ENCODE measurements around the gene ALS2CL.
"Not testable (repeated sequence)": the region's sequence is repeated elsewhere in the genome, so short reads cannot be mapped to it uniquely, and the experiment has no call there.

The ALS2CL gene, protein sequence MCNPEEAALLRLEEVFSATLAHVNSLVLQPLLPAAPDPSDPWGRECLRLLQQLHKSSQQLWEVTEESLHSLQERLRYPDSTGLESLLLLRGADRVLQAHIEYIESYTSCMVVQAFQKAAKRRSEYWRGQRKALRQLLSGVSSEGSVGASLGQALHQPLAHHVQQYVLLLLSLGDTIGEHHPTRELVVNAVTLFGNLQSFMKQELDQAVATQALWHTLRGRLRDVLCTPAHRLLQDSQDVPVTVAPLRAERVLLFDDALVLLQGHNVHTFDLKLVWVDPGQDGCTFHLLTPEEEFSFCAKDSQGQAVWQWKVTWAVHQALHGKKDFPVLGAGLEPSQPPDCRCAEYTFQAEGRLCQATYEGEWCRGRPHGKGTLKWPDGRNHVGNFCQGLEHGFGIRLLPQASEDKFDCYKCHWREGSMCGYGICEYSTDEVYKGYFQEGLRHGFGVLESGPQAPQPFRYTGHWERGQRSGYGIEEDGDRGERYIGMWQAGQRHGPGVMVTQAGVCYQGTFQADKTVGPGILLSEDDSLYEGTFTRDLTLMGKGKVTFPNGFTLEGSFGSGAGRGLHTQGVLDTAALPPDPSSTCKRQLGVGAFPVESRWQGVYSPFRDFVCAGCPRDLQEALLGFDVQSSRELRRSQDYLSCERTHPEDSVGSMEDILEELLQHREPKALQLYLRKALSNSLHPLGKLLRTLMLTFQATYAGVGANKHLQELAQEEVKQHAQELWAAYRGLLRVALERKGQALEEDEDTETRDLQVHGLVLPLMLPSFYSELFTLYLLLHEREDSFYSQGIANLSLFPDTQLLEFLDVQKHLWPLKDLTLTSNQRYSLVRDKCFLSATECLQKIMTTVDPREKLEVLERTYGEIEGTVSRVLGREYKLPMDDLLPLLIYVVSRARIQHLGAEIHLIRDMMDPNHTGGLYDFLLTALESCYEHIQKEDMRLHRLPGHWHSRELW

GRCh38 chr3:46693038-46693891, at the start of gene ALS2CL:
Gene ALS2CL (minus strand): TSS chr3:46693679. CDS start chr3:46689440, 4,239 bp downstream.
- peak; percentile 53 for DNase-seq (ENCODE audit: low spot score)

- no peak for DNase-seq (ENCODE audit: low spot score)
Observed at GRCh38 chr3:46742992-46743585, 49.6 kb upstream of the ALS2CL start.

GRCh38 chr3:46739565-46739964, 46.1 kb upstream of the ALS2CL start:
- not testable (repeated sequence) for DNase-seq (ENCODE audit: low spot score)

DNA sequence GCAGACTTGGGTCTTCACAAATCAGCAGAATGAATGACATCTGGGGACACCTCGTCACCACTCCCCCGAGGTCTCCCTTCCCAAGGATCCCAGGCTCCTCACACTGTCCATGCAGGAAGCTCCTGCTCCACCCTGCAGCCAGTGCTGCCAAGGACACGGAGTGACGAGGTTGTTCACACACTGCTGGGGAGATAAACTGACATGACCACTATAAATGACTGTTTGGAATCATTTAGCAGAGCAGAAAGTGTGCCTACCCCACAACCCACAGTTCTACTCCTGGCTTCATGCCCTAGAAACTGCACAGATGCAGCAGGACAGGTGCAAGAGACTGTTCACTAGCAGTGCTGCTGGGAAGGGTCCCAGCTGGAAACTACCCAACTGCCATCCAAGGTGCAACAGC, 43.9 kb upstream of the ALS2CL start:
- DNase-seq (ENCODE audit: low spot score), result no peak

- no peak for DNase-seq (ENCODE audit: low spot score)
Observed at GRCh38 chr3:46736006-46736872, 42.8 kb upstream of the ALS2CL start.

GRCh38 chr3:46734773-46735172, 41.3 kb upstream of the ALS2CL start:
- DNase-seq (ENCODE audit: low spot score), result no peak

DNA sequence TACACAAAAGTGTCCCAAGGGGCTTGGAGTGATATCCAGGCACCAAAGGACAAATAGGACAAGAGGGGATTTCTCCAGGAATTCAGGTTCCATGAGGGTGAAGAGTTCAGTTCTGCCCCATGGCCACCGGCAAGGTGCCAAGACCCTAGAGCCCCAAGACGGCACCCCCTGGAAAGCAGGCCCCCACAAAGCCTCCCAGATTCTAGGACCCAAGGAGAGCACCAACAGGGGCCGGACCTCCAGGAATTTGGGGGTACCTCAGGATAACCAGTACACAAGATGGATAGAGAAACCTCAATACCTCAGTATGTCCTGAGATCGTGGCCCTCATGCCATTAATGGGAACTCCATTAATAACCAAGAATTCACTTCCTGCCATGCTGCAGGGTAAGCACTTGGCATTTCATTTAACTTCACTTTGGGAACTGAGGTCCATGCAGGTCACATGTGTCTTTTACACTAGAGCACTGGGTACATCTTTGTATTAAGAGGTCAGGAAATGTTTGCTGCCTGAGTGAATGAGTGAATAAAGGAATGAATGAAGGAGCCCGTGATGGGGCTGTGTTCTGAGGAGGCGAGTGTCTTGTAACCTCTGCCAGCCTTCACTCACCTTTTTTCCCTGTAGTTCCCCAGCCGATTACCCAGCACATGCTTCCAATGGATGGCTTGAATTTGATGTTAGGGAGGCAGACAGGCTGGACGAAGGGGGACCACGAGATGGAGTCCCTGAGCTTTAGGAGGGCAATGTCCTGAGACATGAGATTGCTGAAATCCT, 39.7 kb upstream of the ALS2CL start:
- peak; percentile 16 for DNase-seq (ENCODE audit: low spot score)

GRCh38 chr3:46731795-46732194, 38.3 kb upstream of the ALS2CL start:
- DNase-seq (ENCODE audit: low spot score), result no peak

- DNase-seq (ENCODE audit: low spot score), result no peak
Observed at GRCh38 chr3:46730819-46731218, 37.3 kb upstream of the ALS2CL start.

- DNase-seq (ENCODE audit: low spot score), result peak; percentile 11
Observed at GRCh38 chr3:46729038-46729437, 35.6 kb upstream of the ALS2CL start.

DNA sequence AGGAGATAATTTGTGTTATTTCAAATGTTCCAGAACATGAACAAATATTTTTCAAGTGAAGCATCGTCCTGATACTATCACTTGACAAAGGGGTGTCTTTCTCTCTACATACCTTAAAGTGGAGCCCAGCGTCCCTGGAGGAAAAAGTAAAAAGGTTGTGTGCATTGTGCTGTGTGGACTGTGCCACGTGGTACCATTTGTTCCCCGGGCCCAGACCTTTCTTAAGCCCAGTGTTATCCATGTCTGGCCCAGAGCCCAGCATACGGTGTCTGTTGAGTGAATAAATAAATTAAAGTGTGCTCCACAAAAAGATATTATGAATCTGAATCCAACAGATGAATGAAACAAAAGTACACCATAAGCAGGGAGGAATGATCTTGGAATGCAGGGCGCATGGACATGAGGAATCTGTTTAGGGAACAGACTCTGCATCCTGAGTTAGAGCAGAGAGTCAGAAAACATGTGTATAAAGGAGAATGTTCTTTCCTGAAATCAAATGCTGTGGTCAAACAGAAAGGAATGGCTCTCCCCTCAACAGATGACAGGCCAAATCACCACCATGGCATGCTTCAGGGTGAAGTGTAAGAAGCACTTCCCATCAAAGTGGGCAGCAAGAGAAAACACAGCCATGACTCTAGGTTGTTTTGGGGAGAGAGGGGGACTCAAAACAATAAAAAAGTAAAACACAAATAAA, 32.3 kb upstream of the ALS2CL start:
- no peak for DNase-seq (ENCODE audit: low spot score)

DNA sequence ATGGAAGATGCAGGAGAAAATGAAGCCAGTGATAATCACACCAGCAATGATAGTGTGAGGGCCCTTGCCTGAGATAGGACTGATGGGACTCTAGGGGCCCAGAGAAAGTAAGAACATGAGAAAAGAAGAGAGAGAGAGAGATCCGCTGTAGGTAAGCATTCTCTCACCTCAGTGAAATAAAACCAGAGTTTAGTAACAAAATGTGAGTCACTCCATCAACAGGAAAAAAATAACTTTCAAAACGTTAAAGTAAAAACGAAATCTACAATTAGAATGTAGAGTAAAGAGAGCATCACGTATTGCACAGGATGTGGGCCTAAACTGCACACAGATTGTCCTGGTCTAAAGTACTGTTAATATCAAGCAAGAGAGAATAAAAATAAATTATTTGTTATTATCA, 30.9 kb upstream of the ALS2CL start:
- no peak for DNase-seq (ENCODE audit: low spot score)

GRCh38 chr3:46722443-46722842, 29.0 kb upstream of the ALS2CL start:
- no peak for DNase-seq (ENCODE audit: low spot score)

- no peak for DNase-seq (ENCODE audit: low spot score)
Observed at GRCh38 chr3:46721009-46721408, 27.5 kb upstream of the ALS2CL start.

GRCh38 chr3:46719735-46720271, 26.3 kb upstream of the ALS2CL start:
- peak; percentile 12 for DNase-seq (ENCODE audit: low spot score)

GRCh38 chr3:46719044-46719565, 25.6 kb upstream of the ALS2CL start:
- DNase-seq (ENCODE audit: low spot score), result no peak

GRCh38 chr3:46717447-46718231, 24.2 kb upstream of the ALS2CL start, which contains the start of gene PRSS50:
Gene PRSS50 (minus strand): TSS chr3:46717869. CDS start chr3:46717824, 45 bp downstream.
- peak; percentile 40 for DNase-seq (ENCODE audit: low spot score)

Data from D341Med (cell line).